Endothelial cell of umbilical vein (primary cell): ENCODE measurements around the gene RNPEPL1.

ENCODE experiments used
- FOS ChIP-seq: IDR thresholded peaks from 2 replicates; pipeline ENCODE4 v1.6.1; 2011; ENCODE audit warnings: mild to moderate bottlenecking, low read length, moderate library complexity, borderline replicate concordance; ENCODE audit not compliant: insufficient read depth
- GATA2 ChIP-seq: IDR thresholded peaks from 2 replicates; pipeline ENCODE4 v1.7.0; 2011; ENCODE audit warnings: low read depth, mild to moderate bottlenecking, moderate library complexity, mixed read lengths, low read length; ENCODE audit not compliant: insufficient read length, insufficient read depth
- POLR2A ChIP-seq: IDR thresholded peaks from 2 replicates; pipeline ENCODE4 v1.6.1; 2012; ENCODE audit warnings: low read depth, mild to moderate bottlenecking, control low read depth, low read length
- POLR2AphosphoS5 ChIP-seq: IDR thresholded peaks from 2 replicates; pipeline ENCODE4 v1.6.1; 2012; ENCODE audit warnings: low read depth, mild to moderate bottlenecking, control low read depth, low read length, moderate library complexity; ENCODE audit not compliant: insufficient read depth
- TF ChIP-seq, protein P1 (sequence below), 2 donors: IDR thresholded peaks; 1 replicate in 1 of 2; 2 replicates in 1 of 2; pipeline ENCODE4 v1.5.1; 2011; ENCODE audit warnings: low read length in 2 of 2, mild to moderate bottlenecking in 2 of 2, moderate library complexity in 2 of 2, control low read depth in 1 of 2, inconsistent platforms in 1 of 2, low read depth in 1 of 2; ENCODE audit not compliant: insufficient read depth in 1 of 2; ENCODE audit errors: extremely low read depth in 1 of 2
- TF ChIP-seq, protein P2 (sequence below): IDR thresholded peaks from 2 replicates; pipeline ENCODE4 v1.6.1; 2011; ENCODE audit not compliant: insufficient read depth, insufficient read length

DNA sequence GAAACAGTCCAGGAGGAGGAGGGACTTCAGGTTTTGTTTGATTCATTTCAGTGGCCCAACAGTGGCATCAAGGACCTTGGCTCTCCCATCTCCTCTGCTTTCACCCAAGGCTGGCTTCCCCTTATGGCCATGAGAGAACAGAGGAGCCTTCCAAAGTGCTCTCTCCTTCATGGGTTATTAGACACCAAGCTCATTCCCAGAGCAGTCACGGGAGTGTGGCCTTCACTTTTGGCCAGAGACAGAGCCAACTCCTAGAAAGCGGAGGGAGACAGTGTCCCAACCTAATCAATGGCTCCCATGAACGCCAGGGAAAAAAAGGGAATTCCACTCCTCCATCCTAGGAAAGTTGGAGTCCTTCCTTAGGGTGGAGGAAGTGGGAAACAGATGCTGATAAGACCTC is 9.0 kb upstream of the RNPEPL1 start:
- TF ChIP-seq, protein P1, sequence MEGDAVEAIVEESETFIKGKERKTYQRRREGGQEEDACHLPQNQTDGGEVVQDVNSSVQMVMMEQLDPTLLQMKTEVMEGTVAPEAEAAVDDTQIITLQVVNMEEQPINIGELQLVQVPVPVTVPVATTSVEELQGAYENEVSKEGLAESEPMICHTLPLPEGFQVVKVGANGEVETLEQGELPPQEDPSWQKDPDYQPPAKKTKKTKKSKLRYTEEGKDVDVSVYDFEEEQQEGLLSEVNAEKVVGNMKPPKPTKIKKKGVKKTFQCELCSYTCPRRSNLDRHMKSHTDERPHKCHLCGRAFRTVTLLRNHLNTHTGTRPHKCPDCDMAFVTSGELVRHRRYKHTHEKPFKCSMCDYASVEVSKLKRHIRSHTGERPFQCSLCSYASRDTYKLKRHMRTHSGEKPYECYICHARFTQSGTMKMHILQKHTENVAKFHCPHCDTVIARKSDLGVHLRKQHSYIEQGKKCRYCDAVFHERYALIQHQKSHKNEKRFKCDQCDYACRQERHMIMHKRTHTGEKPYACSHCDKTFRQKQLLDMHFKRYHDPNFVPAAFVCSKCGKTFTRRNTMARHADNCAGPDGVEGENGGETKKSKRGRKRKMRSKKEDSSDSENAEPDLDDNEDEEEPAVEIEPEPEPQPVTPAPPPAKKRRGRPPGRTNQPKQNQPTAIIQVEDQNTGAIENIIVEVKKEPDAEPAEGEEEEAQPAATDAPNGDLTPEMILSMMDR (IDR thresholded peaks at IDR 0.05; ENCODE audit: extremely low read depth in 1 of 2, insufficient read depth in 1 of 2, low read depth in 1 of 2, low read length in 2 of 2): no peak
- TF ChIP-seq POLR2A (no peak), POLR2AphosphoS5 (no peak), GATA2 (no peak), FOS (no peak)
- TF ChIP-seq, protein P2, sequence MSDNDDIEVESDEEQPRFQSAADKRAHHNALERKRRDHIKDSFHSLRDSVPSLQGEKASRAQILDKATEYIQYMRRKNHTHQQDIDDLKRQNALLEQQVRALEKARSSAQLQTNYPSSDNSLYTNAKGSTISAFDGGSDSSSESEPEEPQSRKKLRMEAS: no peak
